Caki2 (cell line): ENCODE data around the gene MED25. TPM values are rescaled to one million over a fixed set of nuclear protein-coding genes. Genes with fewer than 3 reads are reported as not detected.

Source experiments
- DNase-seq: peaks from one replicate; pipeline ENCODE4 v3.0.0-alpha.2; 2015; ENCODE audit warnings: low read depth
- in situ Hi-C: cut with HindIII; loops from 2 replicates; pipeline ENCODE4 v1.10.0; 2016; ENCODE audit warnings: low sequenced_read_pairs, low pct_unique_long_range_greater_than_20kb, mixed read lengths
- total RNA-seq: library from RNA; depleted of rRNA; stranded (reverse); fragments of >200 nt; shearing (Covaris generic); gene quantifications from 2 replicates; pipeline ENCODE4 v1.2.3, GENCODE V29; 2014; ENCODE audit warnings: low replicate concordance

MED25 gene
- total RNA-seq, 1 experiment from 2014 or later = 27.0 TPM

GRCh38 chr19:49850487-49851342 is 32.6 kb downstream of the MED25 start, which contains the start of gene PTOV1:
TSS of gene PTOV1 (plus strand) at chr19:49851159.
- in situ Hi-C loops = no loop called here
- peak; percentile 92 for DNase-seq

GRCh38 chr19:49851456-49852259 is 33.6 kb downstream of the MED25 start:
- no peak for DNase-seq
- in situ Hi-C loops = no loop called here

GRCh38 chr19:49852631-49853126 is 34.6 kb downstream of the MED25 start:
- DNase-seq = no peak
- in situ Hi-C loops = no loop called here

- in situ Hi-C loops = no loop called here
Observed at GRCh38 chr19:49853852-49854377, 35.8 kb downstream of the MED25 start.

GRCh38 chr19:49854378-49855263 is 36.5 kb downstream of the MED25 start:
- DNase-seq = no peak
- in situ Hi-C loops = no loop called here

More at GRCh38 chr19:49853852-49854377, 35.8 kb downstream of the MED25 start:
- no peak for DNase-seq

- in situ Hi-C loops = no loop called here
- DNase-seq = no peak
Observed at GRCh38 chr19:49855277-49855675, 37.2 kb downstream of the MED25 start.

- in situ Hi-C loops = no loop called here
- DNase-seq = no peak
Observed at GRCh38 chr19:49855676-49856573, 37.8 kb downstream of the MED25 start.

GRCh38 chr19:49856574-49857021 is 38.5 kb downstream of the MED25 start:
- in situ Hi-C loops = no loop called here
- no peak for DNase-seq

- no peak for DNase-seq
- in situ Hi-C loops = no loop called here
Observed at GRCh38 chr19:49857061-49857837, 39.2 kb downstream of the MED25 start.

GRCh38 chr19:49857838-49858087 is 39.7 kb downstream of the MED25 start:
- no peak for DNase-seq
- in situ Hi-C loops = no loop called here

- in situ Hi-C loops = no loop called here
Observed at GRCh38 chr19:49858088-49858985, 40.2 kb downstream of the MED25 start.

GRCh38 chr19:49859682-49860335 is 41.7 kb downstream of the MED25 start:
- DNase-seq = no peak
- in situ Hi-C loops = no loop called here

More at GRCh38 chr19:49858088-49858985, 40.2 kb downstream of the MED25 start:
- DNase-seq = no peak

- in situ Hi-C loops = no loop called here
- no peak for DNase-seq
Observed at GRCh38 chr19:49860336-49861102, 42.4 kb downstream of the MED25 start.

GRCh38 chr19:49861107-49861506 is 43.0 kb downstream of the MED25 start:
- DNase-seq = no peak

More at GRCh38 chr19:49861107-49861506, 43.0 kb downstream of the MED25 start:
- in situ Hi-C loops = no loop called here
